Immature natural killer cell (primary cell): Measurements from ENCODE around the gene CHI3L2. TPM values are rescaled to one million over a fixed set of nuclear protein-coding genes. Genes with fewer than 3 reads are reported as not detected.

Experiments
- DNase-seq, 3 donors: peaks; one replicate each; pipeline ENCODE4 v3.0.0; 2022; ENCODE audit warnings: mixed read lengths in 1 of 3
- H3K27ac Mint-ChIP-seq, 6 donors: one replicate each; pipeline ENCODE4 v1.8.0; 2020; ENCODE audit warnings: mixed read lengths in 6 of 6, mild to moderate bottlenecking in 5 of 6, inconsistent platforms in 4 of 6, moderate library complexity in 3 of 6
- H3K27me3 Mint-ChIP-seq, 3 donors: one replicate each; pipeline ENCODE4 v1.8.0; 2020 to 2021; ENCODE audit warnings: low read depth in 3 of 3, mild to moderate bottlenecking in 3 of 3, mixed read lengths in 3 of 3, moderate library complexity in 3 of 3, inconsistent platforms in 1 of 3
- H3K36me3 Mint-ChIP-seq, 3 donors: one replicate each; pipeline ENCODE4 v1.8.0; 2020; ENCODE audit warnings: mixed read lengths in 3 of 3, inconsistent platforms in 2 of 3, mild to moderate bottlenecking in 2 of 3
- H3K4me1 Mint-ChIP-seq, 2 donors: one replicate each; pipeline ENCODE4 v1.8.0; 2020; ENCODE audit warnings: inconsistent platforms in 2 of 2, mild to moderate bottlenecking in 2 of 2, mixed read lengths in 2 of 2, moderate library complexity in 1 of 2
- H3K4me3 Mint-ChIP-seq, 5 donors: one replicate each; pipeline ENCODE4 v1.8.0; 2020; ENCODE audit warnings: mild to moderate bottlenecking in 5 of 5, mixed read lengths in 5 of 5, inconsistent platforms in 3 of 5, moderate library complexity in 3 of 5
- H3K9me3 Mint-ChIP-seq, 6 donors: one replicate each; pipeline ENCODE4 v1.8.0; 2020; ENCODE audit warnings: mild to moderate bottlenecking in 6 of 6, mixed read lengths in 6 of 6, inconsistent platforms in 4 of 6, moderate library complexity in 3 of 6
- polyA plus RNA-seq, 3 donors: library from polyadenylated mRNA; unstranded; fragments of 300-500 nt; fragmentation: Illumina TruSeq; gene quantifications; one replicate each; pipeline ENCODE4 v1.2.3, GENCODE V29; 2021

The CHI3L2 gene
- polyA plus RNA-seq, 3 donors from 2014 or later, result 36.2 to 57.1 (median 42.8) TPM

- Mint-ChIP-seq H3K36me3 (peaks cover 0 to 4% (median 0%) of the 10 kb centered on the region in 3 donors), H3K27me3 (peaks cover 14 to 27% (median 22%) of the 10 kb centered on the region in 3 donors), H3K4me1 (peaks cover 97 to 100% of the 10 kb centered on the region in 2 donors), H3K9me3 (peaks cover 0 to 6% (median 0%) of the 10 kb centered on the region in 6 donors), H3K4me3 (peak overlapping the region; percentile 68 to 92 (median 78)), H3K27ac (peak overlapping the region; percentile 97 to 99 (median 98))
- DNase-seq, result no peak
Observed at GRCh38 chr1:111218701-111219556, 8.6 kb upstream of the CHI3L2 start.

GRCh38 chr1:111219557-111220286 lies 7.8 kb upstream of the CHI3L2 start:
- peak in 2 of 3 donors; percentile 44 to 48 for DNase-seq
- peaks cover 12 to 25% (median 21%) of the 10 kb centered on the region in 3 donors for H3K27me3 Mint-ChIP-seq
- peak overlapping the region; percentile 68 to 92 (median 78) for H3K4me3 Mint-ChIP-seq
- H3K36me3 Mint-ChIP-seq, result peaks cover 0 to 4% (median 0%) of the 10 kb centered on the region in 3 donors
- peaks cover 93 to 100% of the 10 kb centered on the region in 2 donors for H3K4me1 Mint-ChIP-seq
- H3K27ac Mint-ChIP-seq, result peak overlapping the region; percentile 97 to 99 (median 98)
- peaks cover 0 to 6% (median 0%) of the 10 kb centered on the region in 6 donors for H3K9me3 Mint-ChIP-seq

- DNase-seq, result no peak
- Mint-ChIP-seq H3K4me1 (peaks cover 93 to 100% of the 10 kb centered on the region in 2 donors), H3K9me3 (peaks cover 0 to 6% (median 0%) of the 10 kb centered on the region in 6 donors), H3K36me3 (peaks cover 0 to 4% (median 0%) of the 10 kb centered on the region in 3 donors), H3K4me3 (peak overlapping the region; percentile 68 to 92 (median 78)), H3K27me3 (peaks cover 11 to 21% (median 20%) of the 10 kb centered on the region in 3 donors), H3K27ac (peak overlapping the region; percentile 97 to 99 (median 98))
Observed at GRCh38 chr1:111220302-111220890, 7.1 kb upstream of the CHI3L2 start.

GRCh38 chr1:111221276-111221632 lies 6.3 kb upstream of the CHI3L2 start:
- H3K9me3 Mint-ChIP-seq, result no peaks in the 10 kb centered on the region
- DNase-seq, result no peak
- no peaks in the 10 kb centered on the region for H3K36me3 Mint-ChIP-seq
- H3K4me1 Mint-ChIP-seq, result peaks cover 93 to 100% of the 10 kb centered on the region in 2 donors
- peak overlapping the region; percentile 97 to 99 (median 98) for H3K27ac Mint-ChIP-seq
- H3K27me3 Mint-ChIP-seq, result peaks cover 4 to 14% (median 13%) of the 10 kb centered on the region in 3 donors
- H3K4me3 Mint-ChIP-seq, result peak overlapping the region; percentile 68 to 92 (median 78)

GRCh38 chr1:111221633-111222291 lies 5.8 kb upstream of the CHI3L2 start:
- peak overlapping the region; percentile 97 to 99 (median 98) for H3K27ac Mint-ChIP-seq
- peak; percentile 72 to 74 (median 73) for DNase-seq
- H3K4me3 Mint-ChIP-seq, result peak overlapping the region; percentile 68 to 92 (median 78)
- H3K9me3 Mint-ChIP-seq, result no peaks in the 10 kb centered on the region
- no peaks in the 10 kb centered on the region for H3K36me3 Mint-ChIP-seq
- peaks cover 93 to 100% of the 10 kb centered on the region in 2 donors for H3K4me1 Mint-ChIP-seq
- H3K27me3 Mint-ChIP-seq, result peaks cover 4 to 14% (median 11%) of the 10 kb centered on the region in 3 donors

- Mint-ChIP-seq H3K27me3 (peaks cover 4 to 11% (median 9%) of the 10 kb centered on the region in 3 donors), H3K36me3 (no peaks in the 10 kb centered on the region), H3K4me1 (peaks cover 93 to 100% of the 10 kb centered on the region in 2 donors), H3K4me3 (peak overlapping the region; percentile 68 to 92 (median 78)), H3K9me3 (no peaks in the 10 kb centered on the region), H3K27ac (peak overlapping the region; percentile 97 to 99 (median 98))
- DNase-seq, result peak; percentile 68 to 77 (median 74)
Observed at GRCh38 chr1:111222308-111223125, 5.0 kb upstream of the CHI3L2 start.

GRCh38 chr1:111223126-111223685 lies 4.3 kb upstream of the CHI3L2 start:
- Mint-ChIP-seq H3K4me1 (peaks cover 93 to 100% of the 10 kb centered on the region in 2 donors), H3K9me3 (no peaks in the 10 kb centered on the region), H3K36me3 (no peaks in the 10 kb centered on the region), H3K27ac (peak overlapping the region; percentile 97 to 99 (median 98)), H3K4me3 (peak overlapping the region; percentile 68 to 92 (median 78)), H3K27me3 (peaks cover 6 to 11% (median 9%) of the 10 kb centered on the region in 3 donors)
- no peak for DNase-seq

GRCh38 chr1:111225091-111225490 lies 2.4 kb upstream of the CHI3L2 start:
- Mint-ChIP-seq H3K36me3 (no peaks in the 10 kb centered on the region), H3K27ac (peak overlapping the region; percentile 82 to 94 (median 91)), H3K4me3 (peak overlapping the region; percentile 57 to 79 (median 77)), H3K9me3 (peaks cover 0 to 4% (median 0%) of the 10 kb centered on the region in 6 donors), H3K4me1 (peaks cover 91 to 99% of the 10 kb centered on the region in 2 donors), H3K27me3 (peaks cover 6 to 12% (median 9%) of the 10 kb centered on the region in 3 donors)
- DNase-seq, result no peak

GRCh38 chr1:111225717-111226400 lies 1.7 kb upstream of the CHI3L2 start:
- H3K36me3 Mint-ChIP-seq, result no peaks in the 10 kb centered on the region
- H3K27ac Mint-ChIP-seq, result peak overlapping the region; percentile 82 to 94 (median 91)
- H3K9me3 Mint-ChIP-seq, result peaks cover 0 to 5% (median 0%) of the 10 kb centered on the region in 6 donors
- DNase-seq, result peak in 1 of 3 donors; percentile 23
- H3K4me1 Mint-ChIP-seq, result peaks cover 91 to 97% of the 10 kb centered on the region in 2 donors
- H3K4me3 Mint-ChIP-seq, result peak overlapping the region; percentile 57 to 79 (median 77)
- H3K27me3 Mint-ChIP-seq, result peaks cover 6 to 13% (median 8%) of the 10 kb centered on the region in 3 donors

GRCh38 chr1:111227851-111228747 lies 586 bp downstream of the CHI3L2 start:
- Mint-ChIP-seq H3K36me3 (peaks cover 3 to 16% (median 6%) of the 10 kb centered on the region in 3 donors), H3K27me3 (peaks cover 0 to 9% (median 0%) of the 10 kb centered on the region in 3 donors), H3K27ac (peak overlapping the region; percentile 82 to 94 (median 91)), H3K9me3 (peaks cover 0 to 5% (median 0%) of the 10 kb centered on the region in 6 donors), H3K4me1 (peaks cover 89 to 94% of the 10 kb centered on the region in 2 donors), H3K4me3 (peak overlapping the region; percentile 35 to 82 (median 61))
- no peak for DNase-seq
